Measurements from ENCODE around the gene RSPO3. TPM values are rescaled to one million over a fixed set of nuclear protein-coding genes. Genes with fewer than 3 reads are reported as not detected.

The RSPO3 gene
- polyA plus RNA-seq, 1 of the 3 experiments (the other 2 are of a cell fraction) = not detected

- TF ChIP-seq CHD2 (IDR thresholded peaks at IDR 0.05; ENCODE audit: low read length, partially characterized antibody) (no peak), TCF12 (IDR thresholded peaks at IDR 0.05) (no peak), USF1 (IDR thresholded peaks at IDR 0.05; ENCODE audit: borderline replicate concordance, low read depth) (no peak), GATA2 (CRISPR knock-in tag; IDR thresholded peaks at IDR 0.05) (no peak), MEF2A (IDR thresholded peaks at IDR 0.05; ENCODE audit: borderline replicate concordance, low read depth) (no peak), POLR2AphosphoS5 (IDR thresholded peaks at IDR 0.05; ENCODE audit: low read depth, low read length) (no peak), IRF3 (IDR thresholded peaks at IDR 0.05; ENCODE audit: low read depth, low read length) (no peak), SMC3 (IDR thresholded peaks at IDR 0.05; ENCODE audit: low read depth, low read length) (no peak), RXRA (IDR thresholded peaks at IDR 0.05; ENCODE audit: borderline replicate concordance, low read depth) (no peak)
Measured at GRCh38 chr6:127177030-127177922, 58.8 kb downstream of the RSPO3 start (continued).

- Histone ChIP-seq H3K27ac (ENCODE audit: low read depth in 2 of 2, low read length in 1 of 2) (no peak overlapping the region), H3K27me3 (ENCODE audit: insufficient read depth) (no peaks in the 10 kb centered on the region), H3K4me1 (ENCODE audit: control insufficient read depth in 1 of 2, insufficient read depth in 2 of 2, low read depth in 1 of 2, low read length in 1 of 2) (no peaks in the 10 kb centered on the region; a peak in 1 of 4 replicates), H2AFZ (ENCODE audit: low read depth) (no peak overlapping the region), H3K4me3 (ENCODE audit: low read depth in 2 of 2, low read length in 1 of 2) (no peak overlapping the region), H3K79me2 (ENCODE audit: insufficient read depth) (no peaks in the 10 kb centered on the region), H3K36me3 (replicated peaks in 1 of 2; ENCODE audit: control insufficient read depth in 1 of 2, insufficient read depth in 2 of 2, low read length in 1 of 2) (no peaks in the 10 kb centered on the region), H3F3A (replicated peaks; ENCODE audit: insufficient read depth) (no peaks in the 10 kb centered on the region), H3K9ac (no peak overlapping the region), H3K4me2 (no peak overlapping the region), H3K9me3 (no peaks in the 10 kb centered on the region), H3K9me2 (no peaks in the 10 kb centered on the region), H4K20me1 (ENCODE audit: insufficient read depth) (no peaks in the 10 kb centered on the region)
- DNase-seq = no peak
- WGBS (ENCODE audit: low lambda C conversion rate) = 7% methylated on average over 1 of the region's 1 CpG
- POLR2A ChIA-PET = no interaction called here
- CTCF ChIA-PET = interaction anchor here (0.9 to 1.4 kb wide), 2 partner anchors 9 to 47 kb away, joined by 3 read pairs; no protein-coding TSS in a partner anchor
- TF ChIP-seq SIN3A (IDR thresholded peaks at IDR 0.05; ENCODE audit: borderline replicate concordance, low read depth, low read length) (no peak), TCF12 (IDR thresholded peaks at IDR 0.05) (no peak), MEF2A (IDR thresholded peaks at IDR 0.05; ENCODE audit: borderline replicate concordance, low read depth) (no peak), YY1 (IDR thresholded peaks at IDR 0.05; ENCODE audit: low read depth) (no peak), NFIC (IDR thresholded peaks at IDR 0.05; ENCODE audit: borderline replicate concordance) (no peak), PBX3 (IDR thresholded peaks at IDR 0.05) (no peak), RXRA (IDR thresholded peaks at IDR 0.05; ENCODE audit: borderline replicate concordance, low read depth) (no peak), CHD2 (IDR thresholded peaks at IDR 0.05; ENCODE audit: low read length, partially characterized antibody) (no peak), REST (IDR thresholded peaks at IDR 0.05; ENCODE audit: low read depth, low read length) (no peak), MAX (IDR thresholded peaks at IDR 0.05; ENCODE audit: low read depth) (no peak), EP300 (IDR thresholded peaks at IDR 0.05; ENCODE audit: borderline replicate concordance in 1 of 2, low read depth in 1 of 2, low read length in 1 of 2) (no peak)
Measured at GRCh38 chr6:127177923-127178231, 59.4 kb downstream of the RSPO3 start.
